A549 (cell line): ENCODE data around the gene TTF1. TPM values are rescaled to one million over a fixed set of nuclear protein-coding genes. Genes with fewer than 3 reads are reported as not detected.

Experiments used
- ATAC-seq, 2 experiments: fragments of 200-7000 bp in 1 of 2; fragments of >200 bp in 1 of 2; cut with Nextera tagmentation in 1 of 2; cut with Tn5 transposase in 1 of 2; 3 replicates each; pipeline versions ENCODE4 v1.8.0 to v1.9.1; 2018 to 2020; ENCODE audit warnings: mild to moderate bottlenecking in 1 of 2, moderate library complexity in 1 of 2
- CTCF ChIA-PET: fragments of 300-600 bp; sonication (Branson Sonifier 250); formaldehyde crosslinking; extraction: SDS; loops from one replicate; lab custom pipeline; 2021; ENCODE audit warnings: antibody characterized with exemption, inconsistent platforms; lab: Yijun Ruan, JAX
- POLR2A ChIA-PET: fragments of 350-600 bp; formaldehyde crosslinking; extraction: SDS; loops from one replicate; lab custom pipeline; 2021; ENCODE audit warnings: antibody characterized with exemption, inconsistent platforms; lab: Yijun Ruan, JAX
- DNase-seq, 2 experiments: peaks; one replicate each; pipeline versions ENCODE4 v3.0.0 to v3.0.0-alpha.2; 2011 to 2016; ENCODE audit warnings: low read depth in 1 of 2, low spot score in 1 of 2
- FAIRE-seq: peaks from 2 replicates; lab custom pipeline; 2011; peaks lifted over from hg19 to GRCh38; lab: Jason Lieb, UNC
- H3K27ac ChIP-seq, 2 experiments: fragments of >200 bp; sonication (Bioruptor Twin); formaldehyde crosslinking; 3 replicates each; pipeline ENCODE4 v1.5.1; 2016 to 2017
- H3K4me1 ChIP-seq: fragments of >200 bp; sonication (Bioruptor Twin); formaldehyde crosslinking; 3 replicates; pipeline ENCODE4 v1.6.1; 2016
- H3K4me2 ChIP-seq: fragments of >200 bp; sonication (Bioruptor Twin); formaldehyde crosslinking; 3 replicates; pipeline ENCODE4 v1.6.1; 2016
- H3K4me3 ChIP-seq: fragments of >200 bp; sonication (Bioruptor Twin); formaldehyde crosslinking; 3 replicates; pipeline ENCODE4 v1.5.1; 2016
- H3K9me3 ChIP-seq: fragments of >200 bp; sonication (Bioruptor Twin); formaldehyde crosslinking; 3 replicates; pipeline ENCODE4 v1.6.1; 2016
- CBX8 ChIP-seq: fragments of 200-600 bp; sonication (generic); IDR thresholded peaks from 2 replicates; pipeline ENCODE4 v1.6.1; 2016
- CEBPB ChIP-seq, 2 experiments: fragments of >200 bp in 1 of 2; sonication (Bioruptor Twin) in 1 of 2; formaldehyde crosslinking in 1 of 2; IDR thresholded peaks; 2 replicates each; pipeline ENCODE4 v1.6.1; 2012 to 2016
- GATA3 ChIP-seq: IDR thresholded peaks from 2 replicates; pipeline ENCODE4 v1.6.1; 2012; ENCODE audit warnings: borderline replicate concordance
- HDAC2 ChIP-seq: fragments of 200-600 bp; sonication (generic); IDR thresholded peaks from 2 replicates; pipeline ENCODE4 v1.6.1; 2016
- KDM5A ChIP-seq: fragments of 200-600 bp; sonication (generic); IDR thresholded peaks from 2 replicates; pipeline ENCODE4 v1.6.1; 2016; ENCODE audit warnings: antibody characterized with exemption, mild to moderate bottlenecking
- MAFK ChIP-seq: fragments of 450-650 bp; IDR thresholded peaks from 2 replicates; pipeline ENCODE4 v1.6.1; 2014; ENCODE audit not compliant: partially characterized antibody
- NR3C1 ChIP-seq: fragments of >200 bp; sonication (Bioruptor Twin); formaldehyde crosslinking; IDR thresholded peaks from 3 replicates; pipeline ENCODE4 v1.6.1; 2017
- RFX5 ChIP-seq: fragments of 450-650 bp; IDR thresholded peaks from 2 replicates; pipeline ENCODE4 v1.7.1; 2014; ENCODE audit warnings: antibody characterized with exemption, mild to moderate bottlenecking, moderate library complexity
- RNF2 ChIP-seq: fragments of 200-600 bp; sonication (generic); IDR thresholded peaks from 2 replicates; pipeline ENCODE4 v1.6.1; 2016; ENCODE audit warnings: low read depth, mild to moderate bottlenecking, antibody characterized with exemption, moderate library complexity, borderline replicate concordance
- SMC3 ChIP-seq: fragments of >200 bp; sonication (Bioruptor Twin); formaldehyde crosslinking; IDR thresholded peaks from 3 replicates; pipeline ENCODE4 v1.6.1; 2018; ENCODE audit warnings: inconsistent platforms
- TFCP2L1 ChIP-seq: fragments of 250-450 bp; sonication (Bioruptor Pico); IDR thresholded peaks from 2 replicates; pipeline ENCODE4 v1.5.0; 2021; ENCODE audit warnings: mild to moderate bottlenecking
- WGBS: methylation state at CpG from one replicate; pipeline ENCODE4 v1.1.6; 2017; ENCODE audit errors: missing lambda C conversion rate; 5-methylcytosine and 5-hydroxymethylcytosine counted together
- polyA plus RNA-seq, 4 experiments: library from polyadenylated mRNA; depleted of rRNA in 3 of 4; stranded (reverse); fragments of >200 nt; fragmentation: RNase III in 1 of 4; extraction: RNeasy Plus Mini Kit Qiagen cat#74134 plus additional on column Dnase treatment in 1 of 4; gene quantifications; 2 replicates in 3 of 4; 3 replicates in 1 of 4; pipeline ENCODE4 v1.2.3, GENCODE V29; 2011 to 2017
- TF ChIP-seq, protein P1 (sequence below): fragments of >200 bp; sonication (Bioruptor Twin); formaldehyde crosslinking; IDR thresholded peaks from 2 replicates; pipeline ENCODE4 v1.6.1; 2016
- TF ChIP-seq, protein P2 (sequence below): fragments of 250-450 bp; sonication (Bioruptor Pico); IDR thresholded peaks from 2 replicates; pipeline ENCODE4 v1.5.0; 2020; ENCODE audit warnings: low read depth, mild to moderate bottlenecking, moderate library complexity
- TF ChIP-seq, protein P3 (sequence below): fragments of 200-600 bp; sonication (generic); IDR thresholded peaks from 2 replicates; pipeline ENCODE4 v1.6.1; 2016; ENCODE audit warnings: antibody characterized with exemption, mild to moderate bottlenecking, moderate library complexity
- TF ChIP-seq, protein P4 (sequence below): fragments of 150-350 bp; IDR thresholded peaks from 2 replicates; pipeline ENCODE4 v1.6.1; 2014; ENCODE audit warnings: low read depth, mild to moderate bottlenecking, low read length
- TF ChIP-seq, protein P5 (sequence below): IDR thresholded peaks from 2 replicates; pipeline ENCODE4 v1.6.1; 2012
- TF ChIP-seq, protein P6 (sequence below): fragments of 250-450 bp; sonication (Bioruptor Pico); IDR thresholded peaks from 2 replicates; pipeline ENCODE4 v1.5.0; 2021; ENCODE audit warnings: mild to moderate bottlenecking, moderate library complexity, borderline replicate concordance

Gene TTF1
- polyA plus RNA-seq, 2 of the 4 experiments (the other 2 are of a cell fraction), result 11.4 to 16.0 TPM

DNA sequence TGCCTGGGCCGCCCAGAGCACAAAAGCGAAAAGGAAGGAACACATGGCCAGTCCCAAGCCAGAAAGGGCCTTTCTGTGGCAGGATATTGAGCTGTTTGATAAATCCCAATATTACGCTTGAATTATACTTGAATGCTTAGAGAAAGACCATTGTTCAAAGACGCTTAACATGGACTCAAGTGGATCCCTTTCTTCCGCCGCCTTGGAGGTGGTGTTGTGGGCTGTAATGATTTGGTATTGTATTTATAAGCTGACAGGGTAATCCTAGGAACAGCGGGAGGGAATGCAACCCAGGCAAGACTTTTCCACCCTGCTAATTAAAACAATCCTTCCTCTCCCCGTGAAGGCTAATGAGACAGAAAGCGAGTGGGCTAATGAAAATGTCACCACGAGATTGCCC is 28.2 kb upstream of the TTF1 start:
- ATAC-seq (0 out of 6 replicates have a peak, but pooled peaks of 1 of the 2 experiments have one; percentile 22), DNase-seq (no peak), FAIRE-seq (no peak)
- ChIA-PET CTCF (interaction anchor here (1.7 kb wide), 1 partner anchor 12 kb away, joined by 5 read pairs; no protein-coding TSS in a partner anchor), POLR2A (no interaction called here)
- 49% methylated on average over 10 of the region's 10 CpGs for WGBS
- Histone ChIP-seq H3K4me3 (no peak overlapping the region), H3K9me3 (no peaks in the 10 kb centered on the region; the same call in 2 of the 3 replicates), H3K4me2 (no peak overlapping the region), H3K4me1 (no peaks in the 10 kb centered on the region), H3K27ac (no peak overlapping the region)
- TF ChIP-seq, protein P1, sequence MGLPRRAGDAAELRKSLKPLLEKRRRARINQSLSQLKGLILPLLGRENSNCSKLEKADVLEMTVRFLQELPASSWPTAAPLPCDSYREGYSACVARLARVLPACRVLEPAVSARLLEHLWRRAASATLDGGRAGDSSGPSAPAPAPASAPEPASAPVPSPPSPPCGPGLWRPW, result no peak
- TF ChIP-seq, protein P2, sequence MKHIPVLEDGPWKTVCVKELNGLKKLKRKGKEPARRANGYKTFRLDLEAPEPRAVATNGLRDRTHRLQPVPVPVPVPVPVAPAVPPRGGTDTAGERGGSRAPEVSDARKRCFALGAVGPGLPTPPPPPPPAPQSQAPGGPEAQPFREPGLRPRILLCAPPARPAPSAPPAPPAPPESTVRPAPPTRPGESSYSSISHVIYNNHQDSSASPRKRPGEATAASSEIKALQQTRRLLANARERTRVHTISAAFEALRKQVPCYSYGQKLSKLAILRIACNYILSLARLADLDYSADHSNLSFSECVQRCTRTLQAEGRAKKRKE (CRISPR knock-in tag), result no peak
- TF ChIP-seq GATA3 (no peak), SMC3 (no peak), MAFK (no peak), KDM5A (no peak), CEBPB (IDR thresholded peaks at IDR 0.05) (no peak), RFX5 (no peak), TFCP2L1 (CRISPR knock-in tag) (no peak), CBX8 (no peak), RNF2 (no peak), NR3C1 (no peak), HDAC2 (no peak)
- TF ChIP-seq, protein P3, sequence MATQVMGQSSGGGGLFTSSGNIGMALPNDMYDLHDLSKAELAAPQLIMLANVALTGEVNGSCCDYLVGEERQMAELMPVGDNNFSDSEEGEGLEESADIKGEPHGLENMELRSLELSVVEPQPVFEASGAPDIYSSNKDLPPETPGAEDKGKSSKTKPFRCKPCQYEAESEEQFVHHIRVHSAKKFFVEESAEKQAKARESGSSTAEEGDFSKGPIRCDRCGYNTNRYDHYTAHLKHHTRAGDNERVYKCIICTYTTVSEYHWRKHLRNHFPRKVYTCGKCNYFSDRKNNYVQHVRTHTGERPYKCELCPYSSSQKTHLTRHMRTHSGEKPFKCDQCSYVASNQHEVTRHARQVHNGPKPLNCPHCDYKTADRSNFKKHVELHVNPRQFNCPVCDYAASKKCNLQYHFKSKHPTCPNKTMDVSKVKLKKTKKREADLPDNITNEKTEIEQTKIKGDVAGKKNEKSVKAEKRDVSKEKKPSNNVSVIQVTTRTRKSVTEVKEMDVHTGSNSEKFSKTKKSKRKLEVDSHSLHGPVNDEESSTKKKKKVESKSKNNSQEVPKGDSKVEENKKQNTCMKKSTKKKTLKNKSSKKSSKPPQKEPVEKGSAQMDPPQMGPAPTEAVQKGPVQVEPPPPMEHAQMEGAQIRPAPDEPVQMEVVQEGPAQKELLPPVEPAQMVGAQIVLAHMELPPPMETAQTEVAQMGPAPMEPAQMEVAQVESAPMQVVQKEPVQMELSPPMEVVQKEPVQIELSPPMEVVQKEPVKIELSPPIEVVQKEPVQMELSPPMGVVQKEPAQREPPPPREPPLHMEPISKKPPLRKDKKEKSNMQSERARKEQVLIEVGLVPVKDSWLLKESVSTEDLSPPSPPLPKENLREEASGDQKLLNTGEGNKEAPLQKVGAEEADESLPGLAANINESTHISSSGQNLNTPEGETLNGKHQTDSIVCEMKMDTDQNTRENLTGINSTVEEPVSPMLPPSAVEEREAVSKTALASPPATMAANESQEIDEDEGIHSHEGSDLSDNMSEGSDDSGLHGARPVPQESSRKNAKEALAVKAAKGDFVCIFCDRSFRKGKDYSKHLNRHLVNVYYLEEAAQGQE, result no peak
- TF ChIP-seq, protein P4, sequence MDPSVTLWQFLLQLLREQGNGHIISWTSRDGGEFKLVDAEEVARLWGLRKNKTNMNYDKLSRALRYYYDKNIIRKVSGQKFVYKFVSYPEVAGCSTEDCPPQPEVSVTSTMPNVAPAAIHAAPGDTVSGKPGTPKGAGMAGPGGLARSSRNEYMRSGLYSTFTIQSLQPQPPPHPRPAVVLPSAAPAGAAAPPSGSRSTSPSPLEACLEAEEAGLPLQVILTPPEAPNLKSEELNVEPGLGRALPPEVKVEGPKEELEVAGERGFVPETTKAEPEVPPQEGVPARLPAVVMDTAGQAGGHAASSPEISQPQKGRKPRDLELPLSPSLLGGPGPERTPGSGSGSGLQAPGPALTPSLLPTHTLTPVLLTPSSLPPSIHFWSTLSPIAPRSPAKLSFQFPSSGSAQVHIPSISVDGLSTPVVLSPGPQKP, result no peak
- TF ChIP-seq, protein P5, sequence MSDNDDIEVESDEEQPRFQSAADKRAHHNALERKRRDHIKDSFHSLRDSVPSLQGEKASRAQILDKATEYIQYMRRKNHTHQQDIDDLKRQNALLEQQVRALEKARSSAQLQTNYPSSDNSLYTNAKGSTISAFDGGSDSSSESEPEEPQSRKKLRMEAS, result no peak
- TF ChIP-seq, protein P6, sequence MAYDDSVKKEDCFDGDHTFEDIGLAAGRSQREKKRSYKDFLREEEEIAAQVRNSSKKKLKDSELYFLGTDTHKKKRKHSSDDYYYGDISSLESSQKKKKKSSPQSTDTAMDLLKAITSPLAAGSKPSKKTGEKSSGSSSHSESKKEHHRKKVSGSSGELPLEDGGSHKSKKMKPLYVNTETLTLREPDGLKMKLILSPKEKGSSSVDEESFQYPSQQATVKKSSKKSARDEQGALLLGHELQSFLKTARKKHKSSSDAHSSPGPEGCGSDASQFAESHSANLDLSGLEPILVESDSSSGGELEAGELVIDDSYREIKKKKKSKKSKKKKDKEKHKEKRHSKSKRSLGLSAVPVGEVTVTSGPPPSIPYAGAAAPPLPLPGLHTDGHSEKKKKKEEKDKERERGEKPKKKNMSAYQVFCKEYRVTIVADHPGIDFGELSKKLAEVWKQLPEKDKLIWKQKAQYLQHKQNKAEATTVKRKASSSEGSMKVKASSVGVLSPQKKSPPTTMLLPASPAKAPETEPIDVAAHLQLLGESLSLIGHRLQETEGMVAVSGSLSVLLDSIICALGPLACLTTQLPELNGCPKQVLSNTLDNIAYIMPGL (CRISPR knock-in tag), result no peak

DNA sequence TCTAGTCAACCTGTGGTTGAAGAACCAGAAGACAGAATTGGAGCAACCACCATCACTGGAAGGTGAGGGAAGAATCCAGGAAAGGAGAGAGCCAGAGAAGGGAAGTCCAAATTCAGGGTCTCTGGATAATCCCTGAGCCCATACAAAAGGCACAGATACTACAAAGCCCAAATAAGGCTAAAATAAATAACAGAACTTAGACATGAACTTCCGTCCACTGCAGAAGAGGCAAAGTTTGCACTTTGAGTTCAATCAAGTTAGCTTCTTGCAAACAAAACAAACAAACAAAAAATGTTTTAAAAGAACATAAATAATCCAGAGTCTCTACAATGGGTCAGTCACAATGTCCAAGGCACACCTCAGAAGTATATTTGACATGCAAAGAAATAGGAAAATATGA is 24.4 kb upstream of the TTF1 start:
- Histone ChIP-seq H3K4me2 (no peak overlapping the region), H3K9me3 (no peaks in the 10 kb centered on the region; the same call in 2 of the 3 replicates), H3K4me1 (no peaks in the 10 kb centered on the region), H3K4me3 (no peak overlapping the region), H3K27ac (no peak overlapping the region)
- ChIA-PET CTCF (interaction anchor here (1.4 kb wide), 1 partner anchor 10 kb away, joined by 3 read pairs; no protein-coding TSS in a partner anchor), POLR2A (no interaction called here)
- 20% methylated on average over 1 of the region's 1 CpG for WGBS
- FAIRE-seq (no peak), DNase-seq (no peak), ATAC-seq (no peak)
- no peak for TF ChIP-seq MAFK
- TF ChIP-seq HDAC2, result no peak
